WTC11 (cell line): ENCODE data around the gene GALNT2.

Experiments used
- AR ChIP-seq: fragments of 250-450 bp; sonication (Bioruptor Pico); IDR thresholded peaks from 2 replicates; pipeline ENCODE4 v1.9.0; 2021; ENCODE audit warnings: mild to moderate bottlenecking
- ATF2 ChIP-seq: sonication (generic); formaldehyde crosslinking; IDR thresholded peaks from 2 replicates; pipeline ENCODE4 v1.8.1; 2022; ENCODE audit warnings: low read depth, missing genetic modification reagents, borderline replicate concordance
- ATF6 ChIP-seq: sonication (generic); formaldehyde crosslinking; IDR thresholded peaks from 2 replicates; pipeline ENCODE4 v1.8.1; 2023; ENCODE audit warnings: mild to moderate bottlenecking, missing genetic modification reagents
- CTCF ChIP-seq: fragments of 200-600 bp; IDR thresholded peaks from 2 replicates; pipeline ENCODE4 v1.8.0; 2022; ENCODE audit warnings: antibody characterized with exemption
- E2F1 ChIP-seq: sonication (generic); formaldehyde crosslinking; IDR thresholded peaks from 2 replicates; pipeline ENCODE4 v1.8.0; 2022; ENCODE audit warnings: mild to moderate bottlenecking, missing genetic modification reagents
- E2F5 ChIP-seq: sonication (generic); formaldehyde crosslinking; IDR thresholded peaks from 2 replicates; pipeline ENCODE4 v1.8.1; 2022; ENCODE audit warnings: mild to moderate bottlenecking, moderate library complexity, missing genetic modification reagents
- ELF4 ChIP-seq: sonication (generic); formaldehyde crosslinking; IDR thresholded peaks from 2 replicates; pipeline ENCODE4 v1.8.1; 2022; ENCODE audit warnings: low read depth, mild to moderate bottlenecking, moderate library complexity, missing genetic modification reagents
- ETV6 ChIP-seq: sonication (generic); formaldehyde crosslinking; IDR thresholded peaks from 2 replicates; pipeline ENCODE4 v1.8.1; 2022; ENCODE audit warnings: mild to moderate bottlenecking, missing genetic modification reagents
- FOXP1 ChIP-seq: sonication (generic); formaldehyde crosslinking; IDR thresholded peaks from 2 replicates; pipeline ENCODE4 v1.8.0; 2022; ENCODE audit warnings: missing genetic modification reagents, mild to moderate bottlenecking, moderate library complexity, borderline replicate concordance
- HMGA2 ChIP-seq: fragments of 250-450 bp; sonication (Bioruptor Pico); IDR thresholded peaks from 2 replicates; pipeline ENCODE4 v1.4.0; 2021; ENCODE audit warnings: mild to moderate bottlenecking, moderate library complexity
- JUN ChIP-seq: sonication (generic); formaldehyde crosslinking; IDR thresholded peaks from 2 replicates; pipeline ENCODE4 v1.8.0; 2023; ENCODE audit warnings: mild to moderate bottlenecking, missing genetic modification reagents
- PRRX2 ChIP-seq: fragments of 250-450 bp; sonication (Bioruptor Pico); IDR thresholded peaks from 2 replicates; pipeline ENCODE4 v1.8.0; 2021; ENCODE audit warnings: mild to moderate bottlenecking
- TP53 ChIP-seq: sonication (generic); formaldehyde crosslinking; IDR thresholded peaks from 2 replicates; pipeline ENCODE4 v1.8.1; 2023; ENCODE audit warnings: mild to moderate bottlenecking, missing genetic modification reagents
- USF2 ChIP-seq: sonication (generic); formaldehyde crosslinking; IDR thresholded peaks from 2 replicates; pipeline ENCODE4 v1.8.1; 2023; ENCODE audit warnings: mild to moderate bottlenecking, missing genetic modification reagents, moderate library complexity

GRCh38 chr1:230230273-230230672 lies 163.2 kb downstream of the GALNT2 start:
- no peak for TF ChIP-seq CTCF
- TF ChIP-seq ATF6 (CRISPR knock-in tag), result no peak
- no peak for TF ChIP-seq AR (CRISPR knock-in tag)
- TF ChIP-seq USF2 (CRISPR knock-in tag), result no peak
- TF ChIP-seq E2F5 (CRISPR knock-in tag), result no peak
- no peak for TF ChIP-seq JUN (CRISPR knock-in tag)
- no peak for TF ChIP-seq ELF4 (CRISPR knock-in tag)
- TF ChIP-seq E2F1, result no peak
- TF ChIP-seq FOXP1 (CRISPR knock-in tag), result no peak
- no peak for TF ChIP-seq PRRX2 (CRISPR knock-in tag)
- no peak for TF ChIP-seq TP53 (CRISPR knock-in tag)
- no peak for TF ChIP-seq ATF2 (CRISPR knock-in tag)
- no peak for TF ChIP-seq ETV6
- TF ChIP-seq HMGA2, result no peak
